ENCODE results near the gene C4BPB.

The C4BPB gene

GRCh38 chr1:207088161-207088560, 499 bp upstream of the C4BPB start:
- no peak for DNase-seq

- no peak for DNase-seq
Observed at GRCh38 chr1:207089627-207090355, 1.1 kb downstream of the C4BPB start.

GRCh38 chr1:207091200-207091908, 2.7 kb downstream of the C4BPB start:
- no peak for DNase-seq

GRCh38 chr1:207093944-207094343, 5.3 kb downstream of the C4BPB start:
- no peak for DNase-seq

GRCh38 chr1:207097871-207098324, 9.2 kb downstream of the C4BPB start:
- DNase-seq, result peak; percentile 5

GRCh38 chr1:207101720-207102119, 13.1 kb downstream of the C4BPB start:
- no peak for DNase-seq

- no peak for DNase-seq
Observed at GRCh38 chr1:207102146-207102545, 13.5 kb downstream of the C4BPB start.

- DNase-seq, result no peak
Observed at GRCh38 chr1:207102659-207103058, 14.0 kb downstream of the C4BPB start.

- no peak for DNase-seq
Observed at GRCh38 chr1:207103892-207104373, 15.3 kb downstream of the C4BPB start, which contains the start of gene C4BPA. C4BPA (plus strand) TSS chr1:207104233; CDS start chr1:207113026, 8,793 bp downstream.

GRCh38 chr1:207109004-207109403, 20.3 kb downstream of the C4BPB start:
- no peak for DNase-seq

- no peak for DNase-seq
Observed at GRCh38 chr1:207112616-207113296, 24.1 kb downstream of the C4BPB start.

- DNase-seq, result no peak
Observed at GRCh38 chr1:207115269-207115668, 26.6 kb downstream of the C4BPB start.

- no peak for DNase-seq
Observed at GRCh38 chr1:207124389-207124788, 35.7 kb downstream of the C4BPB start.

GRCh38 chr1:207128336-207128921, 39.8 kb downstream of the C4BPB start:
- no peak for DNase-seq

- no peak for DNase-seq
Observed at GRCh38 chr1:207129053-207129452, 40.4 kb downstream of the C4BPB start.

GRCh38 chr1:207130252-207131036, 41.8 kb downstream of the C4BPB start:
- DNase-seq, result no peak

GRCh38 chr1:207131163-207131562, 42.5 kb downstream of the C4BPB start:
- no peak for DNase-seq

GRCh38 chr1:207134581-207134980, 45.9 kb downstream of the C4BPB start:
- DNase-seq, result no peak

- no peak for DNase-seq
Observed at GRCh38 chr1:207139616-207140015, 51.0 kb downstream of the C4BPB start.

- no peak for DNase-seq
Observed at GRCh38 chr1:207140536-207140935, 51.9 kb downstream of the C4BPB start.

- DNase-seq, result no peak
Observed at GRCh38 chr1:207145401-207146058, 56.9 kb downstream of the C4BPB start.

Measured in stimulated activated naive CD4-positive, alpha-beta T cell treated with Interleukin-2 at 50 U/mL for 16 hours (primary cell).